Gastrocnemius medialis (tissue), 4 donors: ENCODE data around the gene KCTD14. TPM values are rescaled to one million over a fixed set of nuclear protein-coding genes. Genes with fewer than 3 reads are reported as not detected.

ENCODE experiments used
- ATAC-seq, 2 donors: fragments of 150-250 bp; one replicate each; pipeline ENCODE4 v1.9.1; 2016
- DNase-seq, 2 donors: peaks; one replicate each; pipeline ENCODE4 v3.0.0-alpha.2; 2019
- H3K27ac ChIP-seq, 4 donors: fragments of 200-600 bp; sonication (generic); 1 replicate in 1 of 4; 2 replicates in 3 of 4; pipeline ENCODE4 v1.5.1; 2016 to 2018; ENCODE audit warnings: mild to moderate bottlenecking in 2 of 4, moderate library complexity in 1 of 4
- H3K27me3 ChIP-seq, 3 donors: fragments of 200-600 bp; sonication (generic) in 2 of 3; 1 replicate in 1 of 3; 2 replicates in 2 of 3; pipeline versions ENCODE4 v1.5.1 to v1.6.0; 2016 to 2019; ENCODE audit warnings: mild to moderate bottlenecking in 1 of 3, moderate library complexity in 1 of 3
- H3K36me3 ChIP-seq, 2 donors: fragments of 200-600 bp; sonication (generic) in 1 of 2; one replicate each; pipeline ENCODE4 v1.5.1; 2017 to 2018
- H3K4me1 ChIP-seq, 2 donors: fragments of 200-600 bp; sonication (generic) in 1 of 2; one replicate each; pipeline ENCODE4 v1.5.1; 2016 to 2017; ENCODE audit warnings: mild to moderate bottlenecking in 2 of 2
- H3K4me3 ChIP-seq, 4 donors: fragments of 200-600 bp; sonication (generic) in 3 of 4; 1 replicate in 1 of 4; 2 replicates in 3 of 4; pipeline ENCODE4 v1.5.1; 2016 to 2019; ENCODE audit warnings: mild to moderate bottlenecking in 2 of 4
- H3K9me3 ChIP-seq, 3 donors: fragments of 200-600 bp; sonication (generic) in 2 of 3; 1 replicate in 1 of 3; 2 replicates in 2 of 3; pipeline ENCODE4 v1.5.1; 2016 to 2019
- CTCF ChIP-seq, 5 experiments: fragments of 450-650 bp in 3 of 5; fragments of 200-600 bp in 2 of 5; sonication (generic) in 2 of 5; IDR thresholded peaks in 4 of 5; conservative IDR thresholded peaks in 1 of 5; 1 replicate in 4 of 5; 2 replicates in 1 of 5; pipeline ENCODE4 v1.5.1; 2016 to 2019; ENCODE audit warnings: antibody characterized with exemption in 5 of 5, mild to moderate bottlenecking in 3 of 5, moderate library complexity in 3 of 5
- POLR2A ChIP-seq, 2 donors: fragments of 450-650 bp; IDR thresholded peaks; one replicate each; pipeline ENCODE4 v1.6.1; 2017; ENCODE audit warnings: antibody characterized with exemption in 2 of 2, mild to moderate bottlenecking in 2 of 2, moderate library complexity in 2 of 2
- in situ Hi-C, 4 donors: fragments of 200-750 bp; cut with MboI; loops; one replicate each; pipeline versions ENCODE4 v1.15.0 to v1.8.0; 2017; ENCODE audit warnings: low sequenced_read_pairs in 4 of 4
- intact Hi-C: fragments of 100-400 bp; cut with DNase I; formaldehyde crosslinking; loops from one replicate; pipeline ENCODE4 v1.15.1; 2023; ENCODE audit warnings: low total_unique reads
- total RNA-seq, 4 donors: library from RNA; depleted of rRNA; stranded (reverse); fragments of >200 nt; gene quantifications; one replicate each; pipeline versions ENCODE4 v1.1.0 to v1.2.3, GENCODE V29; 2016

The KCTD14 gene
- total RNA-seq, 4 donors from 2014 or later, result 0.25 to 0.38 TPM; not detected in 2

- Histone ChIP-seq H3K27me3 (no peaks in the 10 kb centered on the region), H3K4me1 (peaks cover 1 to 8% of the 10 kb centered on the region in 2 donors), H3K9me3 (no peaks in the 10 kb centered on the region), H3K4me3 (peak overlapping the region; percentile 3 to 48 (median 23)), H3K27ac (peak overlapping the region; percentile 27 to 71 (median 48)), H3K36me3 (no peaks in the 10 kb centered on the region)
- intact Hi-C loops, result no loop called here
- DNase-seq, result peak in 1 of 2 donors; percentile 41
- TF ChIP-seq POLR2A (IDR thresholded peaks at IDR 0.05) (no peak), CTCF (IDR thresholded peaks at IDR 0.05 in 4 of 5, conservative IDR thresholded peaks at IDR 0.05 in 1 of 5) (no peak)
- in situ Hi-C loops, result no loop called here
- peak in 1 of 2 donors; percentile 46 for ATAC-seq
Measured at GRCh38 chr11:78039919-78040671, 17.0 kb upstream of the KCTD14 start.

GRCh38 chr11:78039391-78039918 is 16.4 kb upstream of the KCTD14 start:
- no peaks in the 10 kb centered on the region for H3K36me3 ChIP-seq
- in situ Hi-C loops (no loop called here), intact Hi-C loops (no loop called here)
- H3K4me1 ChIP-seq, result peaks cover 0 to 8% of the 10 kb centered on the region in 2 donors
- TF ChIP-seq POLR2A (IDR thresholded peaks at IDR 0.05) (no peak), CTCF (IDR thresholded peaks at IDR 0.05 in 4 of 5, conservative IDR thresholded peaks at IDR 0.05 in 1 of 5) (no peak)
- ATAC-seq (no peak), DNase-seq (no peak)
- H3K27ac ChIP-seq, result peak overlapping the region in 2 of 4 donors; percentile 62 to 71
- no peaks in the 10 kb centered on the region for H3K9me3 ChIP-seq
- H3K27me3 ChIP-seq, result no peaks in the 10 kb centered on the region
- H3K4me3 ChIP-seq, result no peak overlapping the region

- TF ChIP-seq CTCF (IDR thresholded peaks at IDR 0.05 in 4 of 5, conservative IDR thresholded peaks at IDR 0.05 in 1 of 5), result no peak
- TF ChIP-seq POLR2A (IDR thresholded peaks at IDR 0.05), result no peak
- in situ Hi-C loops, result no loop called here
- H3K4me1 ChIP-seq, result peaks cover 0 to 8% of the 10 kb centered on the region in 2 donors
- no peak for DNase-seq
- no peaks in the 10 kb centered on the region for H3K27me3 ChIP-seq
- H3K4me3 ChIP-seq, result no peak overlapping the region
- H3K27ac ChIP-seq, result no peak overlapping the region
- intact Hi-C loops, result no loop called here
- no peak for ATAC-seq
- H3K9me3 ChIP-seq, result no peaks in the 10 kb centered on the region
- H3K36me3 ChIP-seq, result no peaks in the 10 kb centered on the region
Measured at GRCh38 chr11:78038697-78039313, 15.7 kb upstream of the KCTD14 start.

GRCh38 chr11:78037825-78038620 is 14.9 kb upstream of the KCTD14 start:
- no peak for DNase-seq
- Histone ChIP-seq H3K36me3 (no peaks in the 10 kb centered on the region), H3K27me3 (no peaks in the 10 kb centered on the region), H3K4me3 (no peak overlapping the region), H3K4me1 (peaks cover 0 to 8% of the 10 kb centered on the region in 2 donors), H3K9me3 (no peaks in the 10 kb centered on the region), H3K27ac (no peak overlapping the region)
- no peak for TF ChIP-seq POLR2A (IDR thresholded peaks at IDR 0.05)
- TF ChIP-seq CTCF (IDR thresholded peaks at IDR 0.05 in 4 of 5, conservative IDR thresholded peaks at IDR 0.05 in 1 of 5), result no peak
- intact Hi-C loops, result no loop called here
- in situ Hi-C loops, result no loop called here
- no peak for ATAC-seq
